Measurements from ENCODE around the gene TNRC6B. TPM values are rescaled to one million over a fixed set of nuclear protein-coding genes. Genes with fewer than 3 reads are reported as not detected.

The TNRC6B gene
- total RNA-seq, 1 donor, result 26.4 TPM

DNA sequence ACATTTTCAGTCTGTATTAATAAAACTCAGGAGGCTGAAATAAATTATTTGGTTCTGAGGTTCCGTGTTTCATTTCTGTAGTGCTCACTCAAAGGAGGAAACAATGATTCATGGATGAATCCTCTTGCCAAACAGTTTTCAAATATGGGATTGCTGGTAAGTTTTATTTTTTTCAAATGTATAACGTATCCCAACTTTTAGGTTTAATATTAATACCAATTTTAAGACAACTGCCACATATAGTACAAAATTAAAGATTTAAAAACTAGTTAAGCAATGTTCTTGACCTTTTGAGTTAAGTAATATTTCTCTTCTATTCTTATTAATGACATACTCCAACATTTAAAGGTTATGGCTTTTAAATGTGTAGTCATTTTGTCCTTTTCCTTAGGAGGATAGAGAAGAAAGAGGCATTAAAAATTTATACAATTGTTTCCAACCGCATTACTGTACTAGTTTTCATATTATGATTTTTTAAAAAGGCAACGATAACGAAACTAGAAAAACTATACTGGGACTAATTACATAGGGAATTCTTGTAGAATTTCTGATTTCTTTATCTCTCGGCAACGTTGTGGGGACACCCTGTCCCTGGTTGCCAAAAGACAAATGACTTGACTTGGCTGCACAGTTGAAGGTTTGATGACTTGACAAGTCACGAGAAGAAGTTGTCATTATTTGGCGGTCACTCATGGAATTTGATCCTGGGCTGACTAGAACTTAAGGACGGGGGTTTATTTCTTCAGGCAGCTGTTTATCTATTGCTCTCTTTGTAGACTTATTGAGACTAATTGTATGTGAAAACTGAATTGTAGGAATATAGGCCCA, 99.5 kb downstream of the TNRC6B start:
- Histone ChIP-seq H3K27ac (ENCODE audit: low read depth, low read length) (peak overlapping the region; percentile 89), H3K36me3 (ENCODE audit: insufficient read depth, low read length) (peaks cover 31% of the 10 kb centered on the region), H3K9me3 (ENCODE audit: low read depth, low read length) (no peaks in the 10 kb centered on the region), H2AFZ (ENCODE audit: low read length) (no peak overlapping the region), H3K4me1 (ENCODE audit: insufficient read depth, low read length) (peaks cover 9% of the 10 kb centered on the region), H3K27me3 (ENCODE audit: insufficient read depth, low read length) (no peaks in the 10 kb centered on the region), H3K4me2 (ENCODE audit: insufficient read depth, low read length) (peak overlapping the region; percentile 79), H3K79me2 (ENCODE audit: insufficient read depth, low read length) (peaks cover 7% of the 10 kb centered on the region), H3K4me3 (ENCODE audit: insufficient read depth, low read length) (peak overlapping the region; percentile 67), H4K20me1 (ENCODE audit: insufficient read depth, low read length) (peaks cover 3% of the 10 kb centered on the region)
- TF ChIP-seq, protein P1, sequence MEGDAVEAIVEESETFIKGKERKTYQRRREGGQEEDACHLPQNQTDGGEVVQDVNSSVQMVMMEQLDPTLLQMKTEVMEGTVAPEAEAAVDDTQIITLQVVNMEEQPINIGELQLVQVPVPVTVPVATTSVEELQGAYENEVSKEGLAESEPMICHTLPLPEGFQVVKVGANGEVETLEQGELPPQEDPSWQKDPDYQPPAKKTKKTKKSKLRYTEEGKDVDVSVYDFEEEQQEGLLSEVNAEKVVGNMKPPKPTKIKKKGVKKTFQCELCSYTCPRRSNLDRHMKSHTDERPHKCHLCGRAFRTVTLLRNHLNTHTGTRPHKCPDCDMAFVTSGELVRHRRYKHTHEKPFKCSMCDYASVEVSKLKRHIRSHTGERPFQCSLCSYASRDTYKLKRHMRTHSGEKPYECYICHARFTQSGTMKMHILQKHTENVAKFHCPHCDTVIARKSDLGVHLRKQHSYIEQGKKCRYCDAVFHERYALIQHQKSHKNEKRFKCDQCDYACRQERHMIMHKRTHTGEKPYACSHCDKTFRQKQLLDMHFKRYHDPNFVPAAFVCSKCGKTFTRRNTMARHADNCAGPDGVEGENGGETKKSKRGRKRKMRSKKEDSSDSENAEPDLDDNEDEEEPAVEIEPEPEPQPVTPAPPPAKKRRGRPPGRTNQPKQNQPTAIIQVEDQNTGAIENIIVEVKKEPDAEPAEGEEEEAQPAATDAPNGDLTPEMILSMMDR (IDR thresholded peaks at IDR 0.05; ENCODE audit: extremely low read depth, low read depth, low read length), result no peak
- peak; percentile 73 for DNase-seq (ENCODE audit: insufficient read length, low spot score, missing footprints)

DNA sequence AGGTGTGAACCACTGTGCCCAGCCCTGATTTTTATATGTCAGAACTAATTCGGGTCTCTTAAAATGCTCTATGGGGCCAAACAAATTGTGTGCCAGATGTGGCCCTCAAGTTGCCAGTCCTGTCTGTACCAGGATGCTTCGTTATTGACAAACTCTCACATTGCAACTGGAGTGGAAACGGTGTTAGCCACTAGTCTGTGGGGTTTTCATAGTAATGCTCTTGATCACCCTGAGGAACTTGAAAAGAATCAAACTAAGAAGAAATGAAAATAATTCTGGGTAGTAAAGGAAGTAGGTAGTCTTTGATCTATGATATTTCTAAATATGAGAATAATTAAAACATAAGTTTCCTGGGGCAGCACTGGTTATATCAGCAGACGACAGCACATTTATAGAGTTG, 101.3 kb downstream of the TNRC6B start:
- Histone ChIP-seq H2AFZ (ENCODE audit: low read length) (no peak overlapping the region), H4K20me1 (ENCODE audit: insufficient read depth, low read length) (peaks cover 3% of the 10 kb centered on the region), H3K9me3 (ENCODE audit: low read depth, low read length) (no peaks in the 10 kb centered on the region), H3K27ac (ENCODE audit: low read depth, low read length) (no peak overlapping the region), H3K4me3 (ENCODE audit: insufficient read depth, low read length) (no peak overlapping the region), H3K4me2 (ENCODE audit: insufficient read depth, low read length) (no peak overlapping the region), H3K36me3 (ENCODE audit: insufficient read depth, low read length) (peaks cover 29% of the 10 kb centered on the region), H3K79me2 (ENCODE audit: insufficient read depth, low read length) (peaks cover 5% of the 10 kb centered on the region), H3K27me3 (ENCODE audit: insufficient read depth, low read length) (no peaks in the 10 kb centered on the region), H3K4me1 (ENCODE audit: insufficient read depth, low read length) (peaks cover 9% of the 10 kb centered on the region)
- DNase-seq (ENCODE audit: insufficient read length, low spot score, missing footprints), result no peak
- TF ChIP-seq, protein P1 (IDR thresholded peaks at IDR 0.05; ENCODE audit: extremely low read depth, low read depth, low read length), result no peak

DNA sequence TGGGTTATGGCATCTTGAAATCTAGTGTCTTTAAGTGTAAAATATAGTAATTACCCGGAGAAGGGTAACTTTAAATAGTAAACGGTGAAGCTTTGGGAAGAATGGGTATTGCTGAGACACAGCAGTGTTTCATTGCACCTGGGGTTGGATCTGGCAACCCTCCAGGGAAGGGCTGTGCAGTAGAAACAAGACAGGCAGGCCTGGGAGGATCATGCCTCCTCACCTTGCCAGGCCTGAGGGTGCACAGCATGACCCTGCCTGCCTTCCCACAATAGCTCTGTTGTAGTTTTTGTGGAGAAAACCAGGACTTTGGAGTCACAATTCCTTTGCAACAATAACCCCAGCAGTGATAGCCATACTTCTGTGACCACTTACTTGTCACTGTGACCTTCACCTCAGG, 104.0 kb downstream of the TNRC6B start:
- peaks cover 9% of the 10 kb centered on the region for H3K4me1 ChIP-seq (ENCODE audit: insufficient read depth, low read length)
- no peak overlapping the region for H3K27ac ChIP-seq (ENCODE audit: low read depth, low read length)
- H4K20me1 ChIP-seq (ENCODE audit: insufficient read depth, low read length), result peaks cover 3% of the 10 kb centered on the region
- H3K27me3 ChIP-seq (ENCODE audit: insufficient read depth, low read length), result no peaks in the 10 kb centered on the region
- H3K4me2 ChIP-seq (ENCODE audit: insufficient read depth, low read length), result no peak overlapping the region
- DNase-seq (ENCODE audit: insufficient read length, low spot score, missing footprints), result no peak
- TF ChIP-seq, protein P1 (IDR thresholded peaks at IDR 0.05; ENCODE audit: extremely low read depth, low read depth, low read length), result no peak
- H3K36me3 ChIP-seq (ENCODE audit: insufficient read depth, low read length), result peaks cover 41% of the 10 kb centered on the region
- H3K9me3 ChIP-seq (ENCODE audit: low read depth, low read length), result no peaks in the 10 kb centered on the region
- H3K79me2 ChIP-seq (ENCODE audit: insufficient read depth, low read length), result peaks cover 3% of the 10 kb centered on the region
- no peak overlapping the region for H2AFZ ChIP-seq (ENCODE audit: low read length)
- no peak overlapping the region for H3K4me3 ChIP-seq (ENCODE audit: insufficient read depth, low read length)

DNA sequence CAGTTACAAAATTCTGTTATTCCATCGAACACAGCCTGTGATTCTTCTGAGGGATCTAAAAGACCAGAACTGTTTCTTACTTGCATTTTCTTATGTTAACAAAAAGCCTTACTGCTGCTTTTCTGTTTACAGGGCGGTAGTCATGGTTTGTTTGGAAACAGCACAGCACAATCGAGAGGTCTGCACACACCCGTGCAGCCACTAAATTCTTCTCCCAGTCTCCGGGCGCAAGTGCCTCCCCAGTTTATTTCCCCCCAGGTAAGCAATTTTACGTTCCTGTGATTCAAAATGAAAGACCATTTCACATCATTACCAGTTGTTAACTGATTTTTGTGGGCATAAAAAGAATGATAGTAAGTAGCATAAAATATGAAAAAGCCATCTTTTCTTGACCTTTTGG, 107.8 kb downstream of the TNRC6B start:
- no peaks in the 10 kb centered on the region for H3K79me2 ChIP-seq (ENCODE audit: insufficient read depth, low read length)
- H3K9me3 ChIP-seq (ENCODE audit: low read depth, low read length), result no peaks in the 10 kb centered on the region
- H2AFZ ChIP-seq (ENCODE audit: low read length), result no peak overlapping the region
- no peak for DNase-seq (ENCODE audit: insufficient read length, low spot score, missing footprints)
- no peaks in the 10 kb centered on the region for H3K4me1 ChIP-seq (ENCODE audit: insufficient read depth, low read length)
- TF ChIP-seq, protein P1 (IDR thresholded peaks at IDR 0.05; ENCODE audit: extremely low read depth, low read depth, low read length), result no peak
- peaks cover 4% of the 10 kb centered on the region for H4K20me1 ChIP-seq (ENCODE audit: insufficient read depth, low read length)
- H3K27me3 ChIP-seq (ENCODE audit: insufficient read depth, low read length), result no peaks in the 10 kb centered on the region
- H3K4me2 ChIP-seq (ENCODE audit: insufficient read depth, low read length), result no peak overlapping the region
- peaks cover 37% of the 10 kb centered on the region for H3K36me3 ChIP-seq (ENCODE audit: insufficient read depth, low read length)
- no peak overlapping the region for H3K27ac ChIP-seq (ENCODE audit: low read depth, low read length)
- H3K4me3 ChIP-seq (ENCODE audit: insufficient read depth, low read length), result no peak overlapping the region
